Keratinocyte (primary cell): ENCODE results near the gene TSHB. TPM values are rescaled to one million over a fixed set of nuclear protein-coding genes. Genes with fewer than 3 reads are reported as not detected.

Experiments used
- DNase-seq: peaks from one replicate; pipeline ENCODE4 v3.0.0-alpha.2; 2011; ENCODE audit warnings: low read depth, missing footprints, low spot score
- FAIRE-seq: peaks from 2 replicates; lab custom pipeline; 2011; peaks lifted over from hg19 to GRCh38; lab: Jason Lieb, UNC
- H2AFZ ChIP-seq: 2 replicates; pipeline ENCODE4 v1.6.0; 2012; ENCODE audit warnings: low read length, control low read depth, inconsistent platforms; ENCODE audit not compliant: control insufficient read depth
- H3K27ac ChIP-seq: 2 replicates; pipeline ENCODE4 v1.5.1; 2011; ENCODE audit warnings: low read length; ENCODE audit not compliant: control insufficient read depth, insufficient read depth
- H3K27me3 ChIP-seq: 3 replicates; pipeline ENCODE4 v1.6.0; 2011; ENCODE audit warnings: low read length; ENCODE audit not compliant: control insufficient read depth, insufficient read depth; ENCODE audit errors: extremely low read depth
- H3K36me3 ChIP-seq, 2 experiments: 2 replicates in 1 of 2; 3 replicates in 1 of 2; pipeline ENCODE4 v1.5.1; 2011; ENCODE audit warnings: low read length in 2 of 2, mild to moderate bottlenecking in 1 of 2; ENCODE audit not compliant: control insufficient read depth in 2 of 2, insufficient read depth in 2 of 2; ENCODE audit errors: extremely low read depth in 1 of 2
- H3K4me1 ChIP-seq: 3 replicates; pipeline ENCODE4 v1.5.1; 2011; ENCODE audit warnings: low read length; ENCODE audit not compliant: control insufficient read depth, insufficient read depth; ENCODE audit errors: extremely low read depth
- H3K4me2 ChIP-seq: 3 replicates; pipeline ENCODE4 v1.6.0; 2011; ENCODE audit warnings: low read depth, low read length; ENCODE audit not compliant: control insufficient read depth, insufficient read depth; ENCODE audit errors: extremely low read depth
- H3K4me3 ChIP-seq, 3 experiments: fragments of 200-600 bp in 1 of 3; sonication (generic) in 1 of 3; 2 replicates in 2 of 3; 3 replicates in 1 of 3; pipeline ENCODE4 v1.5.1; 2011 to 2016; ENCODE audit warnings: low read length in 3 of 3, mild to moderate bottlenecking in 3 of 3, control low read depth in 2 of 3, inconsistent platforms in 1 of 3, low read depth in 1 of 3, mixed read lengths in 1 of 3, mixed run types in 1 of 3, moderate library complexity in 1 of 3; ENCODE audit not compliant: control insufficient read depth in 2 of 3, insufficient read depth in 2 of 3; ENCODE audit errors: extremely low read depth in 1 of 3
- H3K79me2 ChIP-seq: 2 replicates; pipeline ENCODE4 v1.6.0; 2012; ENCODE audit warnings: low read length; ENCODE audit not compliant: control insufficient read depth, insufficient read depth
- H3K9ac ChIP-seq: 3 replicates; pipeline ENCODE4 v1.6.0; 2011; ENCODE audit warnings: low read length; ENCODE audit not compliant: control insufficient read depth, insufficient read depth; ENCODE audit errors: extremely low read depth
- H3K9me1 ChIP-seq: 3 replicates; pipeline ENCODE4 v1.6.0; 2011; ENCODE audit warnings: low read length; ENCODE audit not compliant: control insufficient read depth, insufficient read depth; ENCODE audit errors: extremely low read depth
- H3K9me3 ChIP-seq: 2 replicates; pipeline ENCODE4 v1.5.1; 2012; ENCODE audit warnings: low read depth, low read length; ENCODE audit not compliant: control insufficient read depth
- H4K20me1 ChIP-seq: 3 replicates; pipeline ENCODE4 v1.6.0; 2011; ENCODE audit warnings: low read length; ENCODE audit not compliant: control insufficient read depth, insufficient read depth; ENCODE audit errors: extremely low read depth
- CTCF ChIP-seq, 3 experiments: IDR thresholded peaks in 1 of 3; conservative IDR thresholded peaks in 1 of 3; optimal IDR thresholded peaks in 1 of 3; 2 replicates in 2 of 3; 3 replicates in 1 of 3; pipeline versions ENCODE3 to v1.5.1; 2011; ENCODE audit warnings: low read length in 3 of 3, mild to moderate bottlenecking in 3 of 3, moderate library complexity in 2 of 3, control low read depth in 1 of 3, inconsistent platforms in 1 of 3; ENCODE audit not compliant: insufficient read depth in 2 of 3; ENCODE audit errors: extremely low read depth in 1 of 3
- EZH2 ChIP-seq: IDR thresholded peaks from one replicate; pipeline ENCODE4 v1.6.1; 2012; ENCODE audit warnings: inconsistent platforms, mild to moderate bottlenecking, low read length, moderate library complexity
- dilution Hi-C: fragments of 300-500 bp; cut with MboI; formaldehyde crosslinking; loops from one replicate; pipeline ENCODE4 v1.7.0; 2020; ENCODE audit warnings: low sequenced_read_pairs; ENCODE audit not compliant: extremely low pct_ligation_motif_present
- polyA plus RNA-seq, 5 experiments: library from polyadenylated mRNA; depleted of rRNA in 3 of 5; stranded (reverse) in 3 of 5; stranded (forward) in 1 of 5; unstranded in 1 of 5; fragments of >200 nt; gene quantifications; 1 replicate in 1 of 5; 2 replicates in 3 of 5; 3 replicates in 1 of 5; pipeline versions ENCODE4 v1.2.1 to v1.2.3, GENCODE V29; 2011 to 2012; ENCODE audit warnings: missing spikeins in 2 of 5, low read depth in 1 of 5, low replicate concordance in 1 of 5

Gene TSHB
- polyA plus RNA-seq, 1 donor (not counting 4 experiments of a cell fraction or from before 2014, with no cell fraction given) = not detected

DNA sequence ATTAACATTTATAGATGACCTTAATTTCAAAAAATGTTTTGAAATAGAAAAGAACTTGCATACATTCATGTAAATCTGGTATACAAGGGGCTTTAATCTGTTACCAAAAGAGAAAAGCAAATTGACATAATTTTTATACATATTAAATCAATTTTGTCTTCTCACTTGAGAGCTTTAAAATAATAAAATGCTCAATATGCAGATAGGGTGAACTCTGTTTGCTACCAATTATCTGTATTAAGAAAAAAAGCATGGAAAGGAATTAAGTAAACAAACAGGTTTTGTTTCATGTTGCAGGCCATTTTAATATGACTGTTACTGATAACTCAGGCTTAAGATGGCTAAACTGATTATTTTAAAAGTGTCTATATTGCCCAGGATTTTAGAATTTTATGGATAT lies 6.0 kb upstream of the TSHB start:
- Histone ChIP-seq H3K79me2 (no peaks in the 10 kb centered on the region), H3K9me3 (no peaks in the 10 kb centered on the region), H3K4me2 (no peak overlapping the region), H3K4me3 (no peak overlapping the region), H3K36me3 (no peaks in the 10 kb centered on the region), H3K27ac (no peak overlapping the region), H3K4me1 (no peaks in the 10 kb centered on the region), H2AFZ (no peak overlapping the region), H4K20me1 (no peaks in the 10 kb centered on the region), H3K27me3 (peaks cover 13% of the 10 kb centered on the region), H3K9me1 (no peaks in the 10 kb centered on the region), H3K9ac (no peak overlapping the region)
- no peak for FAIRE-seq
- DNase-seq = no peak
- TF ChIP-seq EZH2 (no peak), CTCF (optimal IDR thresholded peaks at IDR 0.05 in 1 of 3, IDR thresholded peaks at IDR 0.05 in 1 of 3, conservative IDR thresholded peaks at IDR 0.05 in 1 of 3; ENCODE audit: extremely low read depth in 1 of 3, insufficient read depth in 2 of 3, low read length in 3 of 3) (no peak)
- dilution Hi-C loops = no loop called here

GRCh38 chr1:115031595-115031994 lies 2.0 kb downstream of the TSHB start:
- Histone ChIP-seq H3K27ac (no peak overlapping the region), H3K9ac (no peak overlapping the region), H3K9me3 (no peaks in the 10 kb centered on the region), H2AFZ (no peak overlapping the region), H4K20me1 (no peaks in the 10 kb centered on the region), H3K4me1 (no peaks in the 10 kb centered on the region), H3K4me3 (no peak overlapping the region), H3K79me2 (no peaks in the 10 kb centered on the region), H3K4me2 (no peak overlapping the region), H3K27me3 (no peaks in the 10 kb centered on the region), H3K9me1 (no peaks in the 10 kb centered on the region), H3K36me3 (no peaks in the 10 kb centered on the region)
- TF ChIP-seq CTCF (optimal IDR thresholded peaks at IDR 0.05 in 1 of 3, IDR thresholded peaks at IDR 0.05 in 1 of 3, conservative IDR thresholded peaks at IDR 0.05 in 1 of 3; ENCODE audit: extremely low read depth in 1 of 3, insufficient read depth in 2 of 3, low read length in 3 of 3) = no peak
- TF ChIP-seq EZH2 = no peak
- dilution Hi-C loops = no loop called here
- DNase-seq = no peak
- FAIRE-seq = no peak
